Omental fat pad (tissue), 4 donors: Measurements from ENCODE around the gene COL3A1. TPM values are rescaled to one million over a fixed set of nuclear protein-coding genes. Genes with fewer than 3 reads are reported as not detected.

ENCODE experiments used
- ATAC-seq: fragments of 150-250 bp; one replicate; pipeline ENCODE4 v1.9.1; 2016; ENCODE audit warnings: mild to moderate bottlenecking, moderate library complexity; ENCODE audit not compliant: low FRiP score
- DNase-seq: peaks from one replicate; pipeline ENCODE4 v3.0.0-alpha.2; 2019; ENCODE audit warnings: low spot score
- small RNA-seq: library from RNA; depleted of rRNA; stranded (forward); fragments of <200 nt; gene quantifications from one replicate; pipeline ENCODE3, GENCODE V24; 2016
- total RNA-seq, 4 donors: library from RNA; depleted of rRNA; stranded (reverse); fragments of >200 nt; gene quantifications; one replicate each; pipeline ENCODE4 v1.1.0, GENCODE V29; 2016
- TF ChIP-seq, protein P1 (sequence below), 3 donors: fragments of 450-650 bp; IDR thresholded peaks; one replicate each; pipeline ENCODE4 v1.5.1; 2016 to 2017; ENCODE audit warnings: antibody characterized with exemption in 3 of 3, mild to moderate bottlenecking in 3 of 3, moderate library complexity in 2 of 3

COL3A1 gene
- total RNA-seq, 4 donors from 2014 or later: 120 to 340 (median 237) TPM

DNA sequence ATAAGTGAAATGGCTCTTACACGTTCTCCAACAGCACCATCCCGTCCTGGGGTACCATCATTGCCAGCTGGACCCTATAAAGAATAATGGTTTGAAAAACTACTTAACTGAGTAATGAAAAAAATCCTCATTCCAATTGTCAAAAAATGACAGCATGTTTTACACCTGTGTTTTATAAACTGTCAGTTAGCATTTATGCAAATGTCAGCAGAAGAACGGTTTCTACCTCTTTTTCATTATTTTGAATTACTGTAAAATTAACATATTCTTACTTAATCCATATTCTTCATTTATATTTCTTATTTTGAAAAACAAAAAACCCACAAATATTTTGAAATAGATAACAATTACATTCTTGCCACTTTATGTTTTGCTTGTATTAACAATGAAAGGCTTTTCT is 74.0 kb downstream of the COL3A1 start:
- ATAC-seq (no peak), DNase-seq (no peak)
- TF ChIP-seq, protein P1, sequence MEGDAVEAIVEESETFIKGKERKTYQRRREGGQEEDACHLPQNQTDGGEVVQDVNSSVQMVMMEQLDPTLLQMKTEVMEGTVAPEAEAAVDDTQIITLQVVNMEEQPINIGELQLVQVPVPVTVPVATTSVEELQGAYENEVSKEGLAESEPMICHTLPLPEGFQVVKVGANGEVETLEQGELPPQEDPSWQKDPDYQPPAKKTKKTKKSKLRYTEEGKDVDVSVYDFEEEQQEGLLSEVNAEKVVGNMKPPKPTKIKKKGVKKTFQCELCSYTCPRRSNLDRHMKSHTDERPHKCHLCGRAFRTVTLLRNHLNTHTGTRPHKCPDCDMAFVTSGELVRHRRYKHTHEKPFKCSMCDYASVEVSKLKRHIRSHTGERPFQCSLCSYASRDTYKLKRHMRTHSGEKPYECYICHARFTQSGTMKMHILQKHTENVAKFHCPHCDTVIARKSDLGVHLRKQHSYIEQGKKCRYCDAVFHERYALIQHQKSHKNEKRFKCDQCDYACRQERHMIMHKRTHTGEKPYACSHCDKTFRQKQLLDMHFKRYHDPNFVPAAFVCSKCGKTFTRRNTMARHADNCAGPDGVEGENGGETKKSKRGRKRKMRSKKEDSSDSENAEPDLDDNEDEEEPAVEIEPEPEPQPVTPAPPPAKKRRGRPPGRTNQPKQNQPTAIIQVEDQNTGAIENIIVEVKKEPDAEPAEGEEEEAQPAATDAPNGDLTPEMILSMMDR (IDR thresholded peaks at IDR 0.05): no peak

DNA sequence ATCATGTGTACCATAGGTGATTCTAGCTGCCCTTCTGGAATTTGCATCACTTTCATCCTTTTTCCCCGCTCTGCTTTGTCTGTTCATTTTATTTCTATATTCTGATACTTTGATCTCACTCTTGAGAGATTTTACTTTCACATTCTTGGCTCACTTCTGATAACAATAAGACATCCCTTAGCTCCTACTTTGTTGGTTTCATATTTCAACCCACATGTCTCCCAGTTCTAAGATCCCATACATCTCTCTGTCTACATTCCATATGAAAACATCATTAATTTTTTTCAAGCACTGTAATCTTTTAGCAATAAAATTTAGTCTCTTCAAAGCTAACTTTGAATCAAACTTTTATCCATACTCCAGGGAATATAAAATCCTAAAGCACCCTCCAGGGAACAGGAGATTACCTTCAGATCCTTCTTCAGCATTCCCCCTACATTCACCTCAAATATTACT is 75.6 kb downstream of the COL3A1 start:
- TF ChIP-seq, protein P1 (IDR thresholded peaks at IDR 0.05): no peak
- ATAC-seq: no peak
- DNase-seq: no peak

DNA sequence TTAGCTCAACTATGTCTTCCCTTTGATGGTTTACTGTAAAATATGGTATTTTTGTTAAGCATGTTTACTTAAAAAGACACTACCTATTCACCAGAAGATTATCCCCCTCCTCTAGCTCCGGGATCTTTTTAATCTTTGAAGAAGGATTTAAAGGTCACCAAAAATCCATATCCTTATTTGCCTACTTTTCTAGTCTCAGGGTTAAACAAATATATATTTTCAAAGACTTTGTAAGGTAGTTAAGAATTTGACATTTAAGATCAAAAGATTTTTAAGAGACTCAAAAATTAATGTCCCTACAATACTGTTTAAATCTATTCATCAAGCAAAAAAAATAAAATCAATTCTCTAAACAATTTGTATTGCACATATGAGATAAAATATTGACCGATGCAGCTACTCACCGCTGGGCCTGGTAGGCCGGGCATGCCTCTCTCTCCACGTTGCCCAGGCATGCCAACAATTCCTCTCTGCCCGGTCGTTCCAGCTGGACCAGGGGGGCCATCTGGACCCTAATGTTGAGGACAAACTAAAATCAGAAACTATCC is 76.1 kb downstream of the COL3A1 start:
- TF ChIP-seq, protein P1 (IDR thresholded peaks at IDR 0.05): no peak
- DNase-seq (no peak), ATAC-seq (no peak)

DNA sequence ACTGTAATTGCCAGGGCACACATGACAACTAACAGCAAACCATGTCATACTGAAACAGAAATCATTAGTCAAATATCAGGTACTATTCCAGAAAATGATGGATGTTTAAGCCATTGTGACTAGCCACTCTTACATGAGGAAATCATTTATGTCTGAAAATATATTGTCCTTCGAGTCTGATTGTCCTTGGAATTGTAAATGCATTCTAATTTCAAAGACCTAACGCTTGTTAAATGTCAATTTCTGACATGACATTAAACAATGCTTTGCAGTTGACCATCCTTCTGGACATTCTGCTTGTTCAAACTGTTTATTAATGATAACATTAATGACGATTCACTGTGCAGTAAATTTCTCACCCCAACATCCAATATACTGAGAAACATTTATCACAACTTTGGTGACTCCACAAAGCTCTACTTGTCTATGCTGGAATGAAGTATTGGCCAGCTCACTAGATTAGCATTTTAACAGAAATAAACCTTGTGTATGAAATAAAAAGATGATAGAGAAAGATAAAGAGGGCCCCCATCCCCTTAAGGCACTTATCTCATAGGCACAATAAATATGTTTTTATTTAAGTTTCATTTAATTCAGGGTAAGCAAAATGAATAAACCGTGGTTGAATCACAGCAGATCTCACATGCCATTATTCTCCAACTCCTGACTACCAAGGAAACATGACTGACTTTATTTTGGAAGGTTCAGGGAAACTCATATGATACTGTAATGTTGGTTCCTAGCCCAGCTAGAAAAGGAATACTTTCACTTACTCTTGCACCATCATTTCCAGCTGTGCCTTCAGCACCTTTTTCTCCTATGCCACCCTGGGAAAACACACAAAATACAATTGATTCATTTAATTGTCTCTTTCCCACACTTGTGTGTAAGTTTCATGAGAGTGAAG is 82.3 kb downstream of the COL3A1 start:
- DNase-seq (no peak), ATAC-seq (no peak)
- TF ChIP-seq, protein P1 (IDR thresholded peaks at IDR 0.05): no peak

DNA sequence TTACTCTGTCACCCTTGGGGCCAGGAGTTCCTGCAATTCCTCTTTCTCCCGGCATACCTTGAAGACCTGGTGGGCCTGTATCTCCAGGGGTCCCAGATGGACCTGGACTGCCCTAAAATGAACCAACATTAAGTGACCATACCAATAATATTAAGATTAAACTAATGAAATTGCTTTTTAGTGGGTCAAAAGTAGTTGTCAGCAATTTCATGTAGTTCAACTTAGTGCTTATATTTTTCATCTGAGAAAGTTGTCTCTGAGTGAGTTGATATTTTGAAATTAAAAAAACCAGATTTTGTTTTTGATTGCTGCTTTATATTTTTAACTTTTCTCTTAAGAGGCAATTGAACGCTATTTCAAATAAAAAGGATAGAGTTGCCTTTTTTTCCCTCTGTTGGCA is 83.1 kb downstream of the COL3A1 start:
- TF ChIP-seq, protein P1 (IDR thresholded peaks at IDR 0.05): no peak
- DNase-seq (no peak), ATAC-seq (no peak)

DNA sequence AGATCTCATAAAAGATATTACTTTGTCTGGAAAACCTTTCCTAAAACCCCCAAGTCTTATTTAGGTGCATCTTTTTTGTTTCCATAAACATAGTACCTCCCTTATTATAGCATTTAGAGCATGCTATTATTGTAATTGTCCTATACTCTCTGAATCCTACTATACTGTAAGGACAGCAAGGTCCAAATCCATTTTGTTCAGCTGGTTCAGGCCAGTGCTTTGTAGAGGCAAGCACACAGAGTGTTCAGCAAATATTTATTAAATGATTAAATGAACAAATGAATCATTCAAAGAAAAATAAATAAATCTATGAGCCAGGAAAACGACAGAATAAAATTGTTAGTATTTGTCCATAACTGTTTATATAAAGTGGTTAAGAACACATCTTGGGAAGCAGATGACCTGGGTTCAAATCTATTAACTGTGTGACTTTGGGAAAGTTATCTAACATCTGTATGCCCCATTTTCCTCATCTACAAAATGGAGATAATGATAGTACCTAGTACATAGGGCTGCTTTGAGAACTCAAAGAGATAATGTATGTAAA is 86.0 kb downstream of the COL3A1 start:
- no peak for ATAC-seq
- TF ChIP-seq, protein P1 (IDR thresholded peaks at IDR 0.05): no peak

More for the DNA sequence above, 86.0 kb downstream of the COL3A1 start:
- no peak for DNase-seq

Small RNA genes within 50 kb of the gene (small RNA-seq; reads per million reads assigned to genes)
- gene MIR1245A: not detected

Other genes starting within 250 kb of the COL3A1 start
- gene COL5A2, start 205.4 kb downstream of the COL3A1 start, total RNA-seq: 10 to 100 TPM; 63.8 to 93.8 (median 74.4) TPM